Measurements from ENCODE around the gene TTC23L. TPM values are rescaled to one million over a fixed set of nuclear protein-coding genes. Genes with fewer than 3 reads are reported as not detected.
"Not testable (repeated sequence)": the region's sequence is repeated elsewhere in the genome, so short reads cannot be mapped to it uniquely, and the experiment has no call there.

Gene TTC23L
- total RNA-seq, 3 donors from 2014 or later, result 0.29 to 0.43 TPM; not detected in 1

DNA sequence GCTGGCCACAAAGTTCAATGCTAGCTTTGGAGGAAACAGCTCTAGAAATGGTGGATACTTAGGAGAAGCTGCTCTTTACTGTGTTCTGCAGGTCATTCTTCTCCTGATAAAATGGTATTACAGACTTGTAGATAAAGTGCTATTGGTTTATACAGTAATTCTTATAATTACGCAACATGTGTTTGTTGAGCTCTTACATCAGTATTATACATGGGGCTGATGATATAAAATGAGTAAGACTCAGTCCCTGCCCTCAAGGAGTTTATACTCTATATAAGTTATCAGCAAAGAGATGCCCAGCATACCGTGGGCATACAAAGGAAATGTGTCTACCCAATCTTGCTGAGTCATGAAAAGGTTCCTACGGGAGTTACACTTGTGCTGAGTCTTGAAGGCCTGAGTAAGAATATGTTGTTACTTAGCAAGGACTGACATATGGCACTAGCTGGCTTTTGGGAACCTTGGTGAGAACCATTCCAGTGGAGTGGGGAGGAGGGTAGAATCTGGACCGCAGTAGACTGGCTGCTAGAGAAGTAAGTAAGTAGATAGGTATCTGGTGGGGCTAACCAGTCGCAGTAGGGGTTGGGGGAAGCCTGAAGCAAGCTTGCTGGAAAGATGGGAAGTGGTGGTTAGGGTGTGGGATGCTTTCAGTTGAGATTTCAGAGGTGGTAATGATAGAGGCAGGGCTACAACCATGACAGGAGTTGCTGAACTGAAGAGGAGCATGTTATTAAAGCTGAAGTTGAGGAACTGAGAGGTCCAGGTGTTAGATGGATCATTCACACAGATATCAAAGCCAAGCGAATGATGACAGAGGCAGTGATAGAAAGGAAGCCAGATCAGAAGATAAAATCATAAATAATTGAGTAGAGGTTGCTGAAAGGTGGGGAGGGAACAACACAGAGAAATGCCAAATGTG lies 11.1 kb upstream of the TTC23L start:
- Histone ChIP-seq H3K36me3 (ENCODE audit: low read depth) (no peaks in the 10 kb centered on the region), H3K4me1 (ENCODE audit: low read depth) (no peaks in the 10 kb centered on the region), H3K4me3 (no peak overlapping the region), H3K9me3 (no peaks in the 10 kb centered on the region)
- TF ChIP-seq, protein P1, sequence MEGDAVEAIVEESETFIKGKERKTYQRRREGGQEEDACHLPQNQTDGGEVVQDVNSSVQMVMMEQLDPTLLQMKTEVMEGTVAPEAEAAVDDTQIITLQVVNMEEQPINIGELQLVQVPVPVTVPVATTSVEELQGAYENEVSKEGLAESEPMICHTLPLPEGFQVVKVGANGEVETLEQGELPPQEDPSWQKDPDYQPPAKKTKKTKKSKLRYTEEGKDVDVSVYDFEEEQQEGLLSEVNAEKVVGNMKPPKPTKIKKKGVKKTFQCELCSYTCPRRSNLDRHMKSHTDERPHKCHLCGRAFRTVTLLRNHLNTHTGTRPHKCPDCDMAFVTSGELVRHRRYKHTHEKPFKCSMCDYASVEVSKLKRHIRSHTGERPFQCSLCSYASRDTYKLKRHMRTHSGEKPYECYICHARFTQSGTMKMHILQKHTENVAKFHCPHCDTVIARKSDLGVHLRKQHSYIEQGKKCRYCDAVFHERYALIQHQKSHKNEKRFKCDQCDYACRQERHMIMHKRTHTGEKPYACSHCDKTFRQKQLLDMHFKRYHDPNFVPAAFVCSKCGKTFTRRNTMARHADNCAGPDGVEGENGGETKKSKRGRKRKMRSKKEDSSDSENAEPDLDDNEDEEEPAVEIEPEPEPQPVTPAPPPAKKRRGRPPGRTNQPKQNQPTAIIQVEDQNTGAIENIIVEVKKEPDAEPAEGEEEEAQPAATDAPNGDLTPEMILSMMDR (IDR thresholded peaks at IDR 0.05), result no peak
- DNase-seq (no peak), ATAC-seq (no peak)
- intact Hi-C loops (cut with DNase I, micrococcal nuclease), result no loop called here

DNA sequence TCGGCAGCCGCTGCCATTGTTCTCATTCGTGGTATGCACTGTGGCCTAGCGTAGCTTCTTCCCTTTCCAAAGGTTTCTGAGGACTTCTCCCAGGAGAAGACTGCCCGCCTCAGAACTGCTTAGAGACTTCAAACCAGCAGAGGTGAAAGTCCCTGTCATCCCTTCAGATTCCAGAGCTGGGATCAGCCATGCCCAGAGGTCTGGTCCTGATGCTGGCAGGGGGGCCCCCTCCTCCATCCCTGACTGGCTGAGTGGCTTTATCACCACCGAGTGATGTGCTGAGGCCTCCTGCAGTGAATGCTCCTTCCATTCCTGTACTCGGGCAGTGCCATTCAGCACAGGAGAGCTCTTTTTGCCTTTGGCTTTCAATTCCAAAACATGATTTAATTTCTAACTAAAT lies 8.1 kb upstream of the TTC23L start:
- H3K36me3 ChIP-seq (ENCODE audit: low read depth); H3K4me1 ChIP-seq (ENCODE audit: low read depth); H3K4me3 ChIP-seq; ATAC-seq; DNase-seq; H3K9me3 ChIP-seq; intact Hi-C loops (cut with DNase I, micrococcal nuclease): not testable (repeated sequence)

DNA sequence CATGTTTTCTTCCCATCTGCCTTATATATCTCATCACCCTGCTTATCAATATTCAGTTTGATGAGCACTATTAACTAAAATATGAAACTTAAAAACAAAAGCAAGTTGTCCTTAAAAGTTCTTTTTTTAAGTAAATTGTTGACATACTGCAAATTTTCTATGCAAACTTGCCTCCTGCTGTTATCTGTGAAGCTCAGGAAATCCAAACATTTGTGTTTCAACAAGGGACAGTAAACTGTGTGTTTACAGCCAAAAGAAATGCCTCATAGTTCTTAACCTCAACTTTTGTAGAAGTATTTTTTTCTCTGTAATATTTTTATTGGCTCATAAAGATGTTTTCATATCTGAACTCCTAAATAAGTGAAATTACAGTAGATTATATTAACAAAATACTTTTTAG lies 7.7 kb upstream of the TTC23L start:
- intact Hi-C loops (cut with DNase I, micrococcal nuclease), result no loop called here
- no peak for ATAC-seq
- TF ChIP-seq, protein P1 (IDR thresholded peaks at IDR 0.05), result no peak

DNA sequence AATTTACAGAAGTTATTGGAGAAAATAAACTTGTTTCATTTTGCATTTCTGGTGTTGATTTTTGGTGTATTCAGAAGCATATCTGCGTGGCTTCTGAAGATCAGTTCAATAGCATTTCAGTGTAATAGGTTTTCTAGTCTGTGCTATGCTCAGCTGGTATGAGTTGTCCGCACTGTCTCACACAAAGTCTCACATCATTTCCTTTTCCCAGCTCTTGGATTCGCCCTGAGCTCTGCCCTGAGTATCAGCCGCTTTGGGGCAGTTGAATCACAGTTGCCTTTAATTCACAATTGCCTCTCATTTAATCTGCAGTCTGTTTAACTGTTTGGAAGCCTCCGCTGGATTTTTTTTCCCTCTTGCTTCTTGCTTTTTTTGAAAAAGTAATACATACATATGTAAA lies 6.4 kb upstream of the TTC23L start:
- TF ChIP-seq, protein P1 (IDR thresholded peaks at IDR 0.05), result no peak

More for the DNA sequence above, 7.7 kb upstream of the TTC23L start:
- Histone ChIP-seq H3K4me1 (ENCODE audit: low read depth) (no peaks in the 10 kb centered on the region), H3K36me3 (ENCODE audit: low read depth) (no peaks in the 10 kb centered on the region), H3K9me3 (no peaks in the 10 kb centered on the region), H3K4me3 (no peak overlapping the region)
- DNase-seq, result no peak

DNA sequence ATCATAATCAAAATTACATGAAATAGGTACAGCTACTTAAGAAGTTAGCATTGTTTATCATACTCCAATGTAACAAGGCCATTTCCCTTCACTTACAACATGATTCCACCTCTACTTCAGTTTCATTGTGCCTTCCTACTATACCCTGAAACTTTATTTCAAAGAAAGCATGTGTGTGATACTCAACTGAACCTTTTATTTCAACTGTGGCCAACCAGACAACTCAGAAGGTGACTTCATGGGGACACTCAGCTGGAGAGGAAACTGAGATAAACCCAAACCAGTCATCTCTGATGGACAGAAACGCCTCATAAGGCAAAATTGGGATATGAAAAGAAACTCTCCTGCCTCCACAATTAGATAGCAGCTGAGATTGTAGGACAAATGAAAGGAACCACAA lies 5.9 kb upstream of the TTC23L start:
- Histone ChIP-seq H3K36me3 (ENCODE audit: low read depth) (no peaks in the 10 kb centered on the region), H3K4me1 (ENCODE audit: low read depth) (no peaks in the 10 kb centered on the region), H3K9me3 (no peaks in the 10 kb centered on the region), H3K4me3 (no peak overlapping the region)
- intact Hi-C loops (cut with DNase I, micrococcal nuclease), result no loop called here
- DNase-seq, result no peak
- TF ChIP-seq, protein P1 (IDR thresholded peaks at IDR 0.05), result no peak
- no peak for ATAC-seq

More for the DNA sequence above, 6.4 kb upstream of the TTC23L start:
- DNase-seq (no peak), ATAC-seq (no peak)
- Histone ChIP-seq H3K36me3 (ENCODE audit: low read depth) (no peaks in the 10 kb centered on the region), H3K4me3 (no peak overlapping the region), H3K4me1 (ENCODE audit: low read depth) (no peaks in the 10 kb centered on the region), H3K9me3 (no peaks in the 10 kb centered on the region)
- intact Hi-C loops (cut with DNase I, micrococcal nuclease), result no loop called here

DNA sequence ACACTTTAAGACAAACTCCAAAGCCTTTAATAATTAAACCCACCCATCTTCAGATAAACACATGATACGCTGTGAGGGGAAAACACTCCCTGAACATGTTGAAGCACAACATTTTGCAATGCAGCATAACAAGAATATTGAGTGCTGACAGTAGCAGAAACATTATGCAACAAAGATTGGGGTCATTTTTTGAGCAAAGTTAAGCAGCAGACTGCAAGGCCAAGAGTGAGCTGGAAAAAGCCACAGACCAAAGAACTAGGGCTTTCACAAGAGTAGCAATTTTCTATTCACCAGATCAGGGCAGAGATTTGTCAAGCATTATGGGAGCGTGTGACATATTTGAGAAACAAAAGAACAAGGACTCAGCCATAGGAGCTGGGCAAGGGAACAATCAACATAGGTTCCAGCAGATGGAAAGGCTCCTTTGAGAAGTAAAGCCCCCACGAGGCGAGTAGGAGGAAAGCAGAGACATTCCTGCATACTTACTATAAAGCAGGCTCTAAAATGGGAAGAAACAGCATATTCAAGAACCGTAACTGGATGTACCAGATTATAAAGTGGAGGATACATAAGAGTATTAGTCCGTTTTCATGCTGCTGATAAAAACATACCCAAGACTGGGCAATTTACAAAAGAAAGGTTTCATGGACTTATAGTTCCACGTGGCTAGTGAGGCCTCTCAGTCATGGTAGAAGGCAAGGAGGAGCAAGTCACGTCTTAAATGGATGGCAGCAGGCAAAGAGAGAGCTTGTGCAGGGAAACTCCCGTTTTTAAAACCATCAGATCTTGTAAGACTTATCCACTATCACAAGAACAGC lies 4.8 kb upstream of the TTC23L start:
- Histone ChIP-seq H3K4me1 (ENCODE audit: low read depth) (peaks cover under 1% of the 10 kb centered on the region), H3K9me3 (no peaks in the 10 kb centered on the region), H3K4me3 (no peak overlapping the region), H3K36me3 (ENCODE audit: low read depth) (no peaks in the 10 kb centered on the region)
- DNase-seq, result no peak
- ATAC-seq, result no peak
- TF ChIP-seq, protein P1 (IDR thresholded peaks at IDR 0.05), result no peak
- intact Hi-C loops (cut with DNase I, micrococcal nuclease), result no loop called here

All from mucosa of descending colon (tissue), 3 donors.